GM13977 (cell line): ENCODE results near the gene MRPL53.
"Not testable (repeated sequence)": the region's sequence is repeated elsewhere in the genome, so short reads cannot be mapped to it uniquely, and the experiment has no call there.

Experiments used
- DNase-seq: peaks from one replicate; pipeline ENCODE4 v3.0.0; 2012; ENCODE audit warnings: low spot score
- in situ Hi-C: fragments of 300-500 bp; cut with MboI; formaldehyde crosslinking; loops from one replicate; pipeline ENCODE4 v1.12.0; 2022; ENCODE audit warnings: low sequenced_read_pairs, low pct_unique_long_range_greater_than_20kb, mixed read lengths, inconsistent platforms; ENCODE audit not compliant: unreplicated experiment
- TF ChIP-seq, protein P1 (sequence below): IDR thresholded peaks from 2 replicates; pipeline ENCODE4 v1.5.1; 2012; ENCODE audit warnings: mild to moderate bottlenecking, control low read depth; ENCODE audit not compliant: insufficient read depth; ENCODE audit errors: extremely low read depth, missing control alignments

MRPL53 gene

GRCh38 chr2:74481961-74482800, 9.7 kb upstream of the MRPL53 start:
- in situ Hi-C loops: loop anchor here (25.0 kb wide), 1 partner anchor 105 kb away; no protein-coding TSS in a partner anchor
- TF ChIP-seq, protein P1, sequence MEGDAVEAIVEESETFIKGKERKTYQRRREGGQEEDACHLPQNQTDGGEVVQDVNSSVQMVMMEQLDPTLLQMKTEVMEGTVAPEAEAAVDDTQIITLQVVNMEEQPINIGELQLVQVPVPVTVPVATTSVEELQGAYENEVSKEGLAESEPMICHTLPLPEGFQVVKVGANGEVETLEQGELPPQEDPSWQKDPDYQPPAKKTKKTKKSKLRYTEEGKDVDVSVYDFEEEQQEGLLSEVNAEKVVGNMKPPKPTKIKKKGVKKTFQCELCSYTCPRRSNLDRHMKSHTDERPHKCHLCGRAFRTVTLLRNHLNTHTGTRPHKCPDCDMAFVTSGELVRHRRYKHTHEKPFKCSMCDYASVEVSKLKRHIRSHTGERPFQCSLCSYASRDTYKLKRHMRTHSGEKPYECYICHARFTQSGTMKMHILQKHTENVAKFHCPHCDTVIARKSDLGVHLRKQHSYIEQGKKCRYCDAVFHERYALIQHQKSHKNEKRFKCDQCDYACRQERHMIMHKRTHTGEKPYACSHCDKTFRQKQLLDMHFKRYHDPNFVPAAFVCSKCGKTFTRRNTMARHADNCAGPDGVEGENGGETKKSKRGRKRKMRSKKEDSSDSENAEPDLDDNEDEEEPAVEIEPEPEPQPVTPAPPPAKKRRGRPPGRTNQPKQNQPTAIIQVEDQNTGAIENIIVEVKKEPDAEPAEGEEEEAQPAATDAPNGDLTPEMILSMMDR: no peak
- DNase-seq: peak; percentile 65

- DNase-seq: no peak
- TF ChIP-seq, protein P1: no peak
- in situ Hi-C loops: loop anchor here (25.0 kb wide), 1 partner anchor 106 kb away; no protein-coding TSS in a partner anchor
Measured at GRCh38 chr2:74481431-74481830, 9.0 kb upstream of the MRPL53 start.

- TF ChIP-seq, protein P1: peak; percentile 46
- in situ Hi-C loops: loop anchor here (25.0 kb wide), 1 partner anchor 112 kb away; no protein-coding TSS in a partner anchor
- DNase-seq: no peak
Measured at GRCh38 chr2:74474899-74475298, 2.4 kb upstream of the MRPL53 start.

DNA sequence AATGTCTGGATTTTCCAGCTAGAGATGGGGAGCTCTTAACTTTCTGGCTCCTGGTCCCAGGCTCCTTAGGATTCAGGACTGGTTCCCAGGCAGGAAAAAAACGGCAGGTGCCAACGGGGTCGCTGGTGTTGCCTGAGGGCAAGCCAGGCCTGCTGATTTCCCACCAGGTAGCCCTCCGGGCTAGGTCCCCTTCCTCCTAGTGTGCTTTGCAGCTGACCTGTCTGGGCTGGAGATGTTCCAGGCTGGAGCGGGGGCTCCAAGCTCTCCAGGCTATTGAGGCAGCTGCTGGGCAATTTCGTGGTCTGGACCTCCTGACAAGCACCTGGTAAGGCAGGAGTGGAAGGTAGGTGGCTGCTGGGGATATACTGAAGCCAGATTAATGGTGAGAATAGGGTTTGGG, 2.0 kb upstream of the MRPL53 start:
- TF ChIP-seq, protein P1: no peak
- no peak for DNase-seq
- in situ Hi-C loops: no loop called here

GRCh38 chr2:74472945-74473258, 422 bp upstream of the MRPL53 start:
- in situ Hi-C loops: no loop called here
- peak; percentile 14 for DNase-seq

DNA sequence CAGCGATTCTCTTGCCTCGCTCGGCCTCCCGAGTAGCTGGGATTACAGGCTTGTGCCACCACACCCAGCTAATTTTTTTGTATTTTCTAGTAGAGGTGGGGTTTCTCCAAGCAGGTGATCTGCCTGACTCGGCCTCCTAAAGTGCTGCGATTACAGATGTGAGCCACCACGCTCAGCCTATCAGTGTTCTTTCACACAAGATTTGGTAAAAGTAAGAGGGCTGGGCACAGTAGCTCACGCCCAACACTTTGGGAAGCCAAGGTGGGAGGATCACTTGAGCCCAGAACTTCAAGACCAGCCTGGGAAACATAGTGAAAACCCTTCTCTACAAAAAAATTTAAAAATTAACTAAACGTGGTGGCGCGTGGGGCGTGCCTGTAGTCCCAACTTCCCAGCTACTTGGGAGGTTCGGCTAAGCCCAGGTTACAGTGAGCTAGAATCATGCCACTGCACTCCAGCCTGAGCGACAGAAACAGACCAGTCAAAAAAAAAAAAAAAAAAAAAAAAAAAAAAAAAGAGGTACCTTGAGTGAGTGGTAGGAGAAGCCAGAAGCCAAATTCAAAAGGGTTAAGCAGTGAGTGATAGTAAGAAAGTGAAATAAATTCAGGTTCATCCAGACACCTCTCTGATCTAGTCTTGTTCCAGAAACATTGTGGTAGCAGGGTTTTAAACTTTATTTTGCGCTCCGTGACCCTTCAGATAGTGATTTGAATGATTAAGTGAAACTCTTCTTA, 981 bp downstream of the MRPL53 start:
- in situ Hi-C loops: no loop called here
- TF ChIP-seq, protein P1: no peak
- peak; percentile 5 for DNase-seq

More at GRCh38 chr2:74472945-74473258, 422 bp upstream of the MRPL53 start:
- TF ChIP-seq, protein P1: no peak

DNA sequence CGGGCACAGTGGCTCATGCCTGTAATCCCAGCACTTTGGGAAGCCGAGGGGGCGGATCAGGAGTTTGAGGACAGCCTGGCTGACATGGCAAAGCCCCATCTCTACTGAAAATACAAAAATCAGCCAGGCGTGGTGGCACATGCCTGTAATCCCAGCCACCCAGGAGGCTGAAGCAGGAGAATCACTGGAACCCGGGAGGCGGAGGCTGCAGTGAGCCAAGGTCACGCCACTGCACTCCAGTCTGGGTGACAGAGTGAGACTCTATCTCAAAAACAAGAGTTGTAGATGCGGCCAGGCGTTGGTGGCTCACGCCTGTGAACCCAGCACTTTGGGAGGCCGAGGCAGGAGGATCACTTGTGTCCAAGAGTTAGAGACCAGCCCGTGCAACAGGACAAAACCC, 1.7 kb downstream of the MRPL53 start:
- DNase-seq, in situ Hi-C loops: not testable (repeated sequence)
